GM21717 (cell line): Measurements from ENCODE around the gene CHRM4.

Experiments
- ATAC-seq: cut with Tn5 transposase; IDR thresholded peaks from one replicate; pipeline ENCODE4 v1.9.1; 2021; ENCODE audit warnings: mild to moderate bottlenecking, moderate library complexity; ENCODE audit not compliant: unreplicated experiment

CHRM4 gene

GRCh38 chr11:46350695-46351094, 40.9 kb downstream of the CHRM4 start:
- no peak for ATAC-seq

DNA sequence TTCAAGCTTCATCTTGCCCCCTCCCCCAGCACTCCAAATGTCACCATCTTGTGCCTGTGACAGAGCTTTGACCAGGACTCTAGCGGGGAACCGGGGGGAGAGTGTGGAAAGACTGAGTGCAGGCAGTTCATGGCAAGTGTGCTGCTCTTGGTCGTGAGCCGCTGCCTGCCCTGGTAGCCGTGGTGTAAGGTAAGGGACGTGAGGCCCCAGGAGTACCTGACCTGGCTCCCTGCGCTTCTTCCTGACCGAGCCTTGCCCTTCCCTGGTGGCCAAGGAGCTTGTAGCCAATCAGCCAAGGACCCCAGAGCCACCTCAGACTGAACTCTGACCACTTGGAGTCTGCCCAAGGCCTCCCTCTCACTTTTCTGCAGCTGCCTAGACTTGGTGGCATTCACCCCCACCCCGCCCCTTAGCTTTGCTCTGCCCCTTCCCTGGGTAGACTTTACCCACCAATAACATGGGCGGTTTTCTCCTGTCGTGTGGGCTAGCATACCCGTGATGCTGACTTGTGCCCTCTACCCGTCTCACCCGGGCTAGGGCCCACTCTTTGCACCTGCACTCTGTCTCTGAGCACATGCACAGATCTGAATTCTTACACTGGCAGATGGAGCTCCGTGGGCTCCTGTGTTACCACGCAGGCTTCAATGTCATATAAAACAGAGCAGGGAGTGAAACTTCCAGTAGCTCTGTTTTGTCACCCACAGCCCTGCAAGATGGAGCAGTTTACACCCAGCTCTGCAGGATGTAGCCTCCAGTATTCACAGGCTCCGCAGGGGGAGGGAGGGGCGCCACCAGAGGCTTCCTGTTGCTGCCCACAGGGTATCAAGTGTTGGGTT, 42.8 kb downstream of the CHRM4 start:
- no peak for ATAC-seq

DNA sequence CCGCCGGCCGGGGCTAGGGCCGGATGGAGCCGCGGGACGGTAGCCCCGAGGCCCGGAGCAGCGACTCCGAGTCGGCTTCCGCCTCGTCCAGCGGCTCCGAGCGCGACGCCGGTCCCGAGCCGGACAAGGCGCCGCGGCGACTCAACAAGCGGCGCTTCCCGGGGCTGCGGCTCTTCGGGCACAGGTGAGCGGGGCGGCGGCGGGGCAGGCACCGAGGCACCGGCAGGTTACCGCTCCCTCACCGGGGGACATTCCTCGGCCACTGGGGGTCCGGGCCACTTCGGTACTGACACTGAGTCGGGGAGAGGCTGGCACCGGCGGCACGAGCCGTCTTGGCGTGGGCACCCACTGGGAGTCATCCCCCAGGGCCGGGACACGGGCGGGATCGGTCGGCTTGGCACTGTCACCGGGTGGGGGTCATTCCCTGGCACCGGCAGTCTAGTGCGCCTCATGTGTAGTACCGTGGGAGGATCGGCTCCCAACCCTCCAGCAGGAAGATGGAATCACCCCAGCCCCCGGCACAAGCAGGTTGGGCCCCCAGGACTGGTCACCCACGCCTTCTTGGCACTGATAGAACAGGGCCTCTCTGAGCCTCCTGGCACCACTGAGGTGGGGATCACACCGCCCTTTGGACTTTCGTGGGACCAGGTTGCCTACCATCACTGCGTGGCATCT, 43.8 kb downstream of the CHRM4 start:
- no peak for ATAC-seq

- peak; percentile 59 for ATAC-seq
These were observed 44.5 kb downstream of the CHRM4 start, which contains the start of gene DGKZ for GRCh38 chr11:46346886-46347636. DGKZ (plus strand) TSS chr11:46347463; CDS start chr11:46347660, 197 bp downstream.

GRCh38 chr11:46345881-46346484, 45.6 kb downstream of the CHRM4 start:
- no peak for ATAC-seq

DNA sequence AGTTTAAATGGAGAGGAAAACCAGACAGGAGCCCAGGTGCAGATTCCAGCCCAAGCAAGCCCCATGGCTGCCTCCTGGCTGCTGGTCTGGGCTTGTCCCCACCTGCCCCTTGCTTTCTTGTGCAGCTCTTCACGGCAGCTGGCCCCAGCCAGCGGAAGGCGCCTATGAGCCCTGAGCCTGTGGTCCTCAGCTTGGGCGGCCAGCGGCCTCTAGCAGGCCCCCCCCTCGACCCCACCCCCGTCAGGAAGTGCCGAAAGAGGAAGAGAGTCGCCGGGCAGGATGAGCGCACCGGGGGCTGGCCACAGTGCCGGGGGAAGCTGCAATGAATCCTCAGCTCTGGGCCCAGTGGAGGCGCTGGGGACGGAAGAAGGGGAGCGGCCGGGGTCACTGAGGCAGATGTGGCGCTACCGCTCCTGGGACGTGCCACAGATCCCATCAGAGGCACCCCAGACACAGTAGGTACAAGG, 46.4 kb downstream of the CHRM4 start:
- no peak for ATAC-seq

DNA sequence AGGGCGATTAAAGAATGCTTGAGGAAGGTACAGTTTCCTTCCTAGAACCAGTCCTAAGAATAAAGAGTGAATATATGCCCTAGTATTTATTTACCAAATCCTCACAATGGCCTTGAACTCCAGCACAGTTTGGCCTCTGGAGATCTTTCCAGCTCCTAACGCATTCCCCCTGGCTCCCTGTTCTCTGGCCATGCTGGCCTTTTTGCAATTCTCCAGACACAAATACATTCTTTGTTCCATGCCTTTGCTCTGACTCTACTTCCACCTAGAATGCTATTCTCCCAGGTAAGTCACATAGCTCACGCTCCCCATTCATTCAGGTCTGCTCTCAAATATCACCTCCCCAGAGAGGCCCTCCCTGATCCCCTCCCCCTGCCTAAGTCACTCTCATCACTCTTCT, 48.1 kb downstream of the CHRM4 start:
- ATAC-seq = no peak

DNA sequence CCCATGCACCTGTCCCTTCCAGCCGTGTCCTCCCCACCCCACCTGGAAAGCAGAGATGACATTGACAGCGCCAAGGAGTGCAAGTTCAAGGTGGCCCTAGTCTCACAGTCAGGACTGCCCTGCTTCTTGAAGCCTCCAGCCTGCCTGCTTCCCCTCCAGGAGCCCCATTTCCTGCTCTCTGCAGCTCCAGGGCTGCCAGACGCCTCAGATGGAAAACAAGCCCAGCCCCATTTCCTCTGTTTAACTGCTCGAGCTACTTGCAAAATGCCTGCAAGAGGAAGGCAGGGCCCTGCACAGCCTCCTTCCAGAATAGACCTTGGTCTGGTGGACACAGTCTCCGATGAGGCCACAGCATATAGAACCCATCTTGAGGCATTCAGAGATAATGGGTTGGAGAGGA, 49.3 kb downstream of the CHRM4 start:
- ATAC-seq = no peak

DNA sequence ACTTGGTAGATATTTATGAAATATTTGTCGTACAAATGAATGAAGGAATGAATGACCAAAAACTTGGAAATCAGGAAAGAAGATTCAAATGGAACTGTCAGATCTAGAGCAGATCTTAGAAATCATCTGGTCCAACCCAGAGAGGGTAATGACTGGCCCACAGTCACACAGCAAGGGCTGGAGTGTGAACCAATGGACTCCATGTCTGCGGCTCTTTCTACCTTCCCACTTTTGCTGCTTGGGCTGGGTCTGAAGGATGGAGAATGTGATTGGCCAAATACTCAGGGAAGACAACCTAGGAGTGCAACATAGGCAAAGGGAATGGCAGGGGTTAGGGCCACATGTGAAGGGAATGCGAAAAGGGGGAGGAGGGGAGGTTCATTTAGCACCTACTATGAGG, 50.1 kb downstream of the CHRM4 start:
- no peak for ATAC-seq

DNA sequence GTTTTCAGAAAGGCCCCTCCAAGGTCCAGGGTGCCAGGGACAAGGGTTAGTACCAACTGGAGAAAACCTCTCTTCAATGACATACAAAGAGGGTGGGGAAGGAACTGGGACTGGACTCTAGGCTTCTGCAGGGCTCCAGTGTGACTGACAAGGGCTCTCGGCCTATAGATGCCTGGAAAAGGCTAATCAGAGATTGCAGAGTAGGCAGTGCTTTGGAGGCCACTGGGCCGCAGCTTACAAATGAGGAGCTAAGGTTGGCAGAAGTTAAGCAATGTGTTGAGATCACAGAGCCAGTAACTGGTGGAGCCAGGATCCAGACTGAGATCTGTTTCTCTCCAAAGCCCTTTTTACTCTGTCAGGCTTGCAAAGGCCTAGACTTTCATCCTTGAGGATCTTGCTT, 51.8 kb downstream of the CHRM4 start:
- no peak for ATAC-seq

- ATAC-seq = no peak
These were observed 52.4 kb downstream of the CHRM4 start for GRCh38 chr11:46338988-46339666.

DNA sequence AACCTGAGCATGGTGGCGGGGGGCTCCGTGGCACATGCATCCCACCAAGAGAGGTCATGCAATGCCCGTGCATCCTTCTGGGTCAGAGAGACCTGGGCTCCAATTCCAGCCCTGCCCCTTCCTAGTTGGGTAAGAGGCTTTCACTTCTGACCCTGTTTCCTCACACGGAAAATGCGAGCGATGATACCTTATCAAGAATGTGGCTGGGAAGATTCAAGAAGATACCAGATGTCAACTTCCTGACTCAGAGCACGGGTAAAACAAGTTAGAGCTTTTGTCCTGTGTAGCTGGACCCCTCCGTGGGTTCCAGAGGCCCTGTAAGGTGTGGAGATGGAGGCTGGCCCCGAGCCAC, 53.0 kb downstream of the CHRM4 start:
- ATAC-seq = no peak

DNA sequence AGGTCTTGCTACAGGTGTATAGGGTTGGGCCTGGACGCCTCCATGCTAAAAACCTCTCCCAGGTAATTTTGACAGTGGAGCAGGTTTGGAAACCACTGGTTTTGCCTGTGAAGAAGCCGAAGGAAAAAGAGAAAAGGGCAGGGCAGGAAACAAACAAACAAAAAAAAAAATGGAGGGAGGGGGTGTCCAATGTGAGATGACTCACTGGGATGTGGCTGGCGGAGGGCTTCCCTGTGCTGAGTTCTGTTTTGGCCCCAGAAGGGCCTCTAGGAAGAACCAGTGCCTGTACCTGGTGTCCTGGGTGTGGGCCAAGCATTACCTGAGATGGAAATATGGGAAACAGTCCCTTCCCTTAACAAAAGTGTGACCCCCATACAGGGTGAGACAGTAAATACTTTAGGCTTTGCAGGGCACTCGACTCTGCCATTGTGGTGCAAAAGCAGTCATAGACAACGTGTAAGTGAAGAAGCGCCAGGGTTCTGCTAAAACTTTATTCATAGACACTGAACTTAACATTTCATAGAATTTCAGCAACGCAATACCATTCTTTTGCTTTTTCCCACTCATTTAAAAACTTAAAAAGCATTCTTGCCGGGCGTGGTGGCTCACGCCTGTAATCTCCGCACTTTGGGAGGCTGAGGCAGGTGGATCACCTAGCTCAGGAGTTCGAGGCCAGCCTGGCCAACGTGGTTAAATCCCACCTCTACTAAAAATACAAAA, 53.8 kb downstream of the CHRM4 start:
- ATAC-seq = no peak

DNA sequence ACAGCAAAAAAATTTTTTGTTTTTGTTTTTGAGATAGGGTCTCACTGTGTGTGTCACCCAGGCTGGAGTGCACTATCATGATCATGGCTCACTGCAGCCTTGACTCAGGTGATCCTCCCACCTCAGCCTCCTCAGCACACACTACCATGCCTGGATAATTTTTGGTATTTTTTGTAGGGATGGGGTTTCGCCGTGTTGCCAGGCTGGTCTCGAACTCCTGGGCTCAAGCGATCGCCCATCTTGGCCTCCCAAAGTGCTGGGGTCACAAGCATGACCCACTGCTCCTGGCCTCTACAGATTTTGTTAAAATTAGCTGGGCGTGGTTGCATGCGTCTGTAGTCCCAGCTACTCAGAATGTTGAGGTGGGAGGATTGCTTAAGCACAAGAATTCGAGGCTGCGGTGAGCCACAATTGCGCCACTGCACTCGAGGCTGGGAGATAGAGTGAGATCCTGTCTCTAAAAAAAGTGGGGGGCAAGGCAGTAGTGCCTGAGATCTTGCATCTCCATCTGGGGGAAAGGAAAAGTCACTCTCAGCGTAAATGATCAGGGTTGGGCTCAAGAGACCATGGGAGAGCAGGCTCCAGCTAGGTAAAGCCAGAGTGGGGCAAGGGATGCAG, 54.9 kb downstream of the CHRM4 start:
- no peak for ATAC-seq

DNA sequence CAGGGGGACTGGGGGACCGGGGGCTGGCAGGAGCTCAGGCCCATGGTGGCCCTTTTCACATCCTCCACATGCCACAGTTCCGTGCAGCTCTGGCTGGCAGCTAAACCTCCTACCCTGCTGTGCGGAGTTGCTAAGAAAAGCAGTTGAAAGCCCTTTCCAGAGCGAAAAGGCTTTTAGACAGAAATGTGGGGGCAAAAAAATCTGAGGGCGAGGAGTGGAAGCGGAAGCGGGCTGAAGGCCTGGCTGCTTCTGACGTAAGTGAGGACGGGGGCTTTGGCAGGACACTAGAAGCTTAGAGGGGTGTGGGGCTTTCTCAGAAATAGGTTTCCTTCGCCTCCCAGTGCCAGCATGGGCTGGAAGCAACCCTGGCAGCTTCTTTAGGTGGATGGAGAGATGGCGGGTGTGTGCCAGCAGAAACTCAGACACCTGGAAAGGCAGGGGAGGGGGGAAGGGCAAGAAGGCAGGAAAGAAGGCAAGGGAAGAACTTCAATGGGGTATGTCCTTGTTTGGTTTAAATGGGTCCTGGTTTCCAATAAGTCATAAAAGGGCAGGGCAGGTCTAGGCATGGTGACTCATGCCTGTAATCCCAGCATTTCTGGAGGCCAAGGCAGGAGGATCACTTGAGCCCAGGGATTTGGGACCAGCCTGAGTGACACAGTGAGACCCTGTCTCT, 55.5 kb downstream of the CHRM4 start:
- ATAC-seq = no peak

DNA sequence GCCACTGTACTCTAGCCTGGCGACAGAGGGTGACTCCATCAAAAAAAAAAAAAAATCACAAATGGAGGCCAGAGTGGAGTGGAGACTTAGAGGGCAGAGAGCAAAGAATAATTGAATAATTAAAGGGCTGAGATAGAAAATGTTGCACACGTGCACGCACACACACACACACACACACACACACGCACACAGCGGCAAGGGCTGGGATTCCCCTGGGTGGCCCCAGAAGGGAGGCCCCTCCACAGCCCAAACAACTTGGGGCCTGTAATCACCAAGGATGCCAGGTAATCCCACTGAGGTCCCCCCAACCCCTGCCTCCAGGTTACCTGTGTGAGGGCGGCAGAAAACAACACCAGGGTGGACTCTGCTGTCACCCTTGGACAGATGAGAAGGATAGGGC, 56.3 kb downstream of the CHRM4 start:
- no peak for ATAC-seq

- no peak for ATAC-seq
These were observed 57.4 kb downstream of the CHRM4 start for GRCh38 chr11:46334211-46334610.
